ENCODE measurements around the gene SPARCL1.
"Not testable (repeated sequence)": the region's sequence is repeated elsewhere in the genome, so short reads cannot be mapped to it uniquely, and the experiment has no call there.

The SPARCL1 gene, protein sequence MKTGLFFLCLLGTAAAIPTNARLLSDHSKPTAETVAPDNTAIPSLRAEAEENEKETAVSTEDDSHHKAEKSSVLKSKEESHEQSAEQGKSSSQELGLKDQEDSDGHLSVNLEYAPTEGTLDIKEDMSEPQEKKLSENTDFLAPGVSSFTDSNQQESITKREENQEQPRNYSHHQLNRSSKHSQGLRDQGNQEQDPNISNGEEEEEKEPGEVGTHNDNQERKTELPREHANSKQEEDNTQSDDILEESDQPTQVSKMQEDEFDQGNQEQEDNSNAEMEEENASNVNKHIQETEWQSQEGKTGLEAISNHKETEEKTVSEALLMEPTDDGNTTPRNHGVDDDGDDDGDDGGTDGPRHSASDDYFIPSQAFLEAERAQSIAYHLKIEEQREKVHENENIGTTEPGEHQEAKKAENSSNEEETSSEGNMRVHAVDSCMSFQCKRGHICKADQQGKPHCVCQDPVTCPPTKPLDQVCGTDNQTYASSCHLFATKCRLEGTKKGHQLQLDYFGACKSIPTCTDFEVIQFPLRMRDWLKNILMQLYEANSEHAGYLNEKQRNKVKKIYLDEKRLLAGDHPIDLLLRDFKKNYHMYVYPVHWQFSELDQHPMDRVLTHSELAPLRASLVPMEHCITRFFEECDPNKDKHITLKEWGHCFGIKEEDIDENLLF

DNA sequence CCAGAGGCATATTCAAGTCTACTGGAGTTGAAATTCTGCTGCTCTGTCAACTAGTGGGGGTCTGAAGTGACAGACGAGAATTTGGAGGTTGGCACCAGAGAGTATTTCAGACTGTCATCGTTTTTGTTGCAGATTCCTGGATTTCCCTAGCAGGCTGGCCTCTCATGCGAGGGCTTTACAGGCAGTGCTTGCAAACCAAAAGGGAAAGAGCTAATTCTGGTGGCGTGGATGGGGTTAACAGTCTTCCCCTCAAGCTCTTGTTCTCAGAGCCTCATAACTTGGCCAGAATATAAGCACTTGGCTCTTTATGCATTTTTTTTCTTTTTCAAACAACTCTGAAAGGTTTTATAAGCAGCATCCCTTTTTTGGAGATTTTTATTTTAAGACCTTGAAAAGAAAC is at the start of gene SPARCL1:
SPARCL1 (minus strand) TSS at position 190 of the 400 bp plus-strand sequence. CDS start 29,802 bp downstream, outside the sequence.
- DNase-seq, result no peak

DNA sequence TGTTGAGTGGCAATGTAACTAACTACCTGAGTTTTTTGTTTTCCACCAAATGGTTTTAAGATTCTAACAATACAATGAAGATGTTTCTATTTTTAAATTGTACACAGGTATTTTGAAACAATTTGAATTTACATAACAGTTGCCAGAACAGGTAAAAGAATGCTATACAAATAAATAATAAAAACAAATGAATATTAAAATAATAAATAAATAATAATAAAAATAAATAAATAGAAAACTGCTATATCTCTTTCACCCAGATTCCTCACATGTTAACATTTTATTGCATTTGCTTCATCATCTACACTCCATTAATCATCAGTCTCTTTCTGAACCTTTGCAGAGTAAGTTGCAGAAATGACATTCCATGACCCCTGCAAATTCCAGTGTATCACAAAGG is 46.8 kb upstream of the SPARCL1 start:
- DNase-seq, result no peak

DNA sequence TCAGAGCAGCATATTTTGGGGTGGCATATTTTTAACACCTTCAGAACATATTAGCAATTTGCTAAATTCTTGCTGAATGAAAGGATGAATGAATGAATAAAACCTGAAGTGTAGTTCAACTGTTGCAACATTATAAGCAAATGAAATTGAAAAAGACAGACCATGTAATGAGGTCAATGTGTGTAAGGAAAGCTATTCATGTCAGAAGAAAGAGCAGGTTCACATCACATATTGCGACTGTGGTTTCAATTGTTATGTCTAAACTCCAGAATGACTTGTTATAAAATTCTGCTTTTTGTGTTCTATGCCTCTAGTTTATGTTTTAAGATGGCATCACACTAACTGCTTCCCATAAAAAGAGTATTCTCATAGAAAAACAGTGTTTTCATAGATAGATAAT is 46.2 kb upstream of the SPARCL1 start:
- DNase-seq, result peak; percentile 9

DNA sequence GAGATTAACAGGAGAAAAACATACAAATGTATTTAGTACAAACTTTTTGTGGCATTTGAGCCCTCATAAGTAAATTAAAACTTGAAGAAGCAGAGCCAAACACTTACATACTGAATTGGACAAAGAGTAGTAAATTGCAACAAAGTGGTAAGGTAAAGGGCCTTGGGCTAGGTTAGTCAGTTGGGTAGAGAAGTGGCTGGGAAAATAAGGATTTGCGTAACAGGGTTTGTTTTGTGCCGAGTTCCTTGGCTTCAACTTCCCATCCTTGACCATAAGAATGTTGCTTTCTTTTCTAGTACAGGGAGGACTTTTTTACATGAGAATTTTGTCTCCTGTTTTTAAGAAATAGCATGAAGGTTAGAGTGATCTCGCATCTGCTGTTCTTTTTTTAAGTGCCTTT is 45.8 kb upstream of the SPARCL1 start:
- DNase-seq, result no peak

- DNase-seq, result not testable (repeated sequence)
Observed at GRCh38 chr4:87574376-87574775, 45.2 kb upstream of the SPARCL1 start.

DNA sequence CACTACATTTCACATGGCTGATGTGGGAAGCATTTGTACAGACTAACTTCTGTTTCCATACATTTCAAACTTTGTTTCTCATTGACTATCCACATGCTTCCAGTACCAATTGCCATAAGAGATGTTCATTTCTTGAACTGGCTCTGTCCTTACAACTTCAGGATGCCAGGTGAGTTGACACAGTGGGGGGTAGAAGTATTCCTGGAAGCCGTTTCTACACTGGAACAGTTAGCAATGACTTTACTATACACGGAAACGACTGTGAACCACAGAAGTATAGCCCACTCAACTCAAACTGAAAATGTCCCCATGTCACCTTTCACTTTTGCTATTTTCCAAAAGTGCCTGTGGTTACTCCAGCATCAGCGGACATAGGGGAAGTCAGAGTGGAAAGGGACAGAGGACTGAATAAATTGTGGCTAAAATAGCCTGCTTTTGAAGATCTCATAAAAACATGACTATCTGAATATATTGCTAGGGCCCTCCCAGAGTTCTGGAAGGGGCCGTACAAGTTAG is 41.2 kb upstream of the SPARCL1 start:
- DNase-seq, result peak; percentile 23

GRCh38 chr4:87567191-87567590 is 38.0 kb upstream of the SPARCL1 start:
- no peak for DNase-seq

DNA sequence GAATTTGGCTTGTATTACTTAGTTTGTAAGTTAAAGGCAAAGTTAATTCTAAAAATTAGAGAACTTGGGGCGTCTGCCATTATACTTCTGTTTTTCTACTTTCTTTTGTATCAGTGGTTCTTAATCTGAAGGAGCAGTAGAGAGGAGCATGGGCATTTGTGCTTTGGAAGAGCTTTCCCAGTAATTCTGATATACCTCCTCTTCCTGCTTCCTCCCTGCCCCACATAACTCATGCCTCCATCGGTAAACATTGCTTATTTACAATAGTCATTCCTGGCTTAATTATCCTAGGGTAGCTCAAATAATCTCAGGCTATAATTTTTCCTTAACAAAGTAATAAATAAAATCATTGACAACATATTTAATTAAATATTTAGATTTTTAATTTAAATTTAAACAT is 37.1 kb upstream of the SPARCL1 start:
- DNase-seq, result no peak

GRCh38 chr4:87565746-87566145 is 36.6 kb upstream of the SPARCL1 start:
- no peak for DNase-seq

DNA sequence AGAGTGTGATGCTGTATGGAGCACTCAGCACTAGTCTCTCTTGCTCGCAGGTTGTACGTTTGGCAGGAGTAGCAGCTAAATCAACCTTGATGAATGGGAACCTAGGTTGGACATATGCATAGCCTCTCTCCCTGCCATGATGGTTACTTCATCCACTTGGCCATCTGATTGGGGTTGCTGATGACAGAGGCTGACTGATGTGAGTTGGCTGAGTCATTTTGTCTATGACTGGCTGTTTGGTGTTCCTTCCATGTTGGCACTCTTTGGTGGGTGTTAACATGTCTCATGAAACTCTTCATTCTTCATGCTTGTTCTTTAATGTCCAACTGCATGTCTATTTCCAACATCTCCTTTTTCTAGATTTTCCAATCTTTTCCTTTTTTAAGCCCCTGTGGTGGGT is 31.6 kb upstream of the SPARCL1 start:
- no peak for DNase-seq

GRCh38 chr4:87559090-87559837 is 30.1 kb upstream of the SPARCL1 start:
- DNase-seq, result peak; percentile 81

- no peak for DNase-seq
Observed at GRCh38 chr4:87557348-87557747, 28.2 kb upstream of the SPARCL1 start.

DNA sequence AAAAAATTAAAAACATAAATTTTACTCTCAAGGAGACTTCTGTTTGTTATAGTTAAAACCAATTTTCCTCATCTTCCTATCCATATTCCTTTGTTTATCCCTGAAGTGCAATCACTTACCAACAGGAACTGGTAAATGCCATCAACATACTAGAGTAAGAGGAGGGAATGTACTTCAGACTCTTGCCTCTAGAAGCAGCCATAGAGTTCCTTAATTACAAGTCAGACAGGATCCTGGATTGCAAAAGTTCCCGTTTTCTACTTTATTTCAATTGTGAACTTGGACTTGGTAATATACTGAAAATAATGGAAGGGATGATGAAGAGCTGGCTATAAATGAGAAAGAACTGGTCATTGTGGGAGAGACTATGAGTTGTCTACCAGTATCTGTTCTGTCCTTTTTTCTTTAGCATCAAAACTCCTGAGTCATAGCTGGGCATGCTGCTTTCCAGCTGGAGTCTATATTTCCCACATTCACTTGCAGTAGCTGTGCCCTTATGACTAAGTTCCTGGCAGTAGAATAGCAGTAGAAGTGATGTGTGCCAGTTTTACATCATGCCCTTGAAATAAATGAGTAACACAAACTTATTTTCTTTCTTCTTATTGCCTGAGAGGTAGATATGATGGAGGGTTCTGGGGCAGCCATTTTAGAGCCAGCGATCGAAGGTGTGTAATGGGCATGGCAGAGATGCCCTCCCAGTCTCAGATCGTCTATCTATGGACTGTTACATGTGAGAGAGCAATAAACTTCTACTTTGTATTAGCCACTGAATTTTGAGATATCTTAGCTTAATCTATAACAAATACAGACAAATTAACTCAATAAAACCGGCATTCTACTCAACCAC is 26.8 kb upstream of the SPARCL1 start:
- peak; percentile 62 for DNase-seq

GRCh38 chr4:87553182-87553581 is 24.0 kb upstream of the SPARCL1 start:
- no peak for DNase-seq

DNA sequence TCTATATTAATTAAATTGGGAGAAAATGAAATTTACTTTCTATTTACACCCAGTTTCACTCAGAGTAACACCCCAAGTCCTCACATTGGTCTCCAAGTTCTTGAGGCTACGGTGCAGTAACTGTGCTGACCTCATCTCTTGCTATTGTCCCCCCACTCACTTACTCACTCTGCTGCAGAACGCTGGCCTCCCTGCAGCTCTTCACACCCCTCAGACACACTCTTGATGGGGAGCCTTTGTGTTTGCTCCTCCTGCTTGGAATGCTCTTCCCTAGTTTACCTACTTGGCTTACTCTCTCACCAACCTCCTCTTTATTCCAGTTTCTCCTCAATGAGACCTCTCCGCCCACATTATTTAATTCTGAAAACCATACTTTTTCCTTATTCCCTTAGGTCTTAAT is 22.2 kb upstream of the SPARCL1 start:
- no peak for DNase-seq

- DNase-seq, result no peak
Observed at GRCh38 chr4:87547016-87547708, 18.0 kb upstream of the SPARCL1 start.

DNA sequence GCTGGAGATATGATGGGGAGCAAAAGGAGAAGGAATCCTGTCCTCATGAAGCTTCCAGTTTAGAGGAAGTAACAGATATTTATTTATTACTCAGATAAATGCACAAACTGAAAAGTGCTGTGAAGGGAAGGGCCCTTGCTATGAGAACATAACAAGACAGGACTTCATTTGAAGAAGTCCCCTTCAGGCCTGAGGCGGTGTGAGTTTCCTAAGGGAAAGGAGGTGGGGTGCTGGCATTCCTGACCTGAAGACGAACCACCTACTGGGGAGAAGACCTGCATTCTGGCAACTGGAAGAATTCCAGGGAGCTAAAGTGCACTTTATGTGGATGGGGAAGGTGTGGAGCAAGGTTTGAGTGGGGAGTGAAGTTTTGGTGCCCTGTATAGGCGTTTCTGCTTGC is 15.9 kb upstream of the SPARCL1 start:
- no peak for DNase-seq

DNA sequence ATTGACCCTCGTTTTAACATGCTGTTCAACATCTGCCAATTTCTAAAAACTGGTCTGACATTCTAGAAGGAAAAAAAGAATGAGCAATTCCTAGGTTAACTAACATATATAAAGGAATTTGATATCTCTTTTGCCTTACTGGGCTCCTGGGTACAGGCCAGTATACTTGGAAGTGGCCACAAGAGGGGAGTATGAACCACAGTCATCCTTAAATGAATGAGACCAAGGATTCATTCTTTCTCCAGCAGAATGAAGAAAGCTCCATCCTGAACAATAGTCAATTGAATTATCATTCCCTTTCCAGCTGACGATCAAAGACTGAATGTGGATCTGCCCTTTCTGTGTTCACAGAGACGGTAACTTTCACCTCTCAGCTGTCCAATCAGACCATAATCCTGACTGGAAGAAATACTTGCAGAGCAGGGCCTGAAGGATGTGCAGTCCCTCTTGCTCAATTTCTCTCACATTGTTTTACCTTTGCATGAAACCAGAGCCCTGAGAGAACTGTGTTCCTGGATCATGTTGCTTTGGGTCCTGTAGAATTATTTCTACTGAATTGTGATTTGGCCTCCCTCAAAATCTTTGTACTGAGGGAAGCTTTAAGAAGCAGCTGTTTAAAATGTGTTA is 14.8 kb upstream of the SPARCL1 start:
- no peak for DNase-seq

DNA sequence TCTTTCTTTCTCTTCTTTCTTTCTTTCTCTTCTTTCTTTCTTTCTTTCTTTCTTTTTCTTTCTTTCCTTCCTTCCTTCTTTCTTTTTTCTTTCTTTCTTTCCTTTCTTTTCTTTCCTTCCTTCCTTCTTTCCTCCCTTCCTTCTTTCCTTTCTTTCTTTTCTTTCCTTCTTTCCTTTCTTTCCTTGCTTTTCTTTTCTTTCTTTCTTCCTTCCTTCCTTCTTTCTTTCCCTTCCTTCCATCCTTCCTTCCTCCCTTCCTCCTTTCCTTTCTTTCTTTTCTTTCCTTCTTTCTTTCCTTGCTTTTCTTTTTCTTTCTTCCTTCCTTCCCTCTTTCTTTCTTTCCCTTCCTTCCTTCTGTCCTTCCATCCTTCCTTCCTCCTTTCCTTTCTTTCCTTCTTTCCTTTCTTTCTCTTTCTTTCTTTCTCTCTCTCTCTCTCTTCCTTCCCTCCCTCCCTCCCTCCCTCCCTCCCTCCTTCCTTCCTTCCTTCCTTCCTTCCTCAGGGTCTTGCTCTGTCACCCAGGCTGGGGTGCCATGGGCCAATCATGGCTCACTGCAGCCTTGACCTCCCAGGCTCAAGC is 13.6 kb upstream of the SPARCL1 start:
- no peak for DNase-seq

DNA sequence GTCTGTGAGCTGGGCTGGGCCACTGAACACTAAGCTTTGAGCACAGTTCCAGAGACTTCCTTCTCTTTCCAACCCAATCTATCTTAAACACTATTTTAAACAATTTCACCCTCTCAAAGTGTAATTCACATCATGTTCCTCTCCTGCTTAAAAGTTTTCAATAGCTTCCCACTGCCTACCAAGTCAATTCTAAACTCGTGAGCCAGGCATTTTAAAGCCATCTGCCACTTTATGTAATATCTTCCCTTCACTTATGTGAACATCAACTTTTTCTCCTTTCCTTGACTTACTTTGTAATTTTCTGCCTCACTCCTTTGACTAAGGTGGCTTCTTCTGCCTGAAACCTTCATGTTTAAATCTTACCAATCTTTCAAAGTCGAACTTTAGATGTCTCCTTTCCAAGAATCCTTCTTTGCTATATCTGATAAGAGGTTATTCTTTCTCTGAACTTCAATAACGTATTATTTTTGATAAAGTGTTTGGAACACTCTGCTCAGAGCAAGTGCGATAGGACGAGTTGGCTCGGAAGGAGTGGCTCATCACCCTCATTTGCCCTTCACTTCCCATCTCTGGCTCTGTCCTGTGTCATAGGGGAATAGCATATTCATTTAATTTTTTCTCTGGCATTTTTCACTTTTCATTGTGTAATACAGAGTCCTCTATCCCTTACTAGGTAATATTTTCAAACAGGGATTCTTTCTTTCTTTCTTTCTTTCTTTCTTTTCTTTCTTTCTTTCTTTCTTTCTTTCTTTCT is 13.0 kb upstream of the SPARCL1 start:
- no peak for DNase-seq
